K562 (cell line): ENCODE data around the gene LIMCH1. TPM values are rescaled to one million over a fixed set of nuclear protein-coding genes. Genes with fewer than 3 reads are reported as not detected.

ENCODE experiments used
- ATAC-seq: fragments of 200-7000 bp; cut with Tn5 transposase; 3 replicates; pipeline ENCODE4 v1.9.1; 2020; ENCODE audit warnings: moderate library complexity
- BruUV-seq: library from RNA; stranded (reverse); fragments of 400-500 nt; replicated peaks from 2 replicates; lab custom pipeline; 2021; lab: Mats Ljungman, UMichigan
- CTCF ChIA-PET: fragments of 300-600 bp; formaldehyde crosslinking; extraction: SDS; loops from one replicate; lab custom pipeline; 2021; ENCODE audit warnings: low intra/inter-chr PET ratio; lab: Yijun Ruan, JAX
- POLR2A ChIA-PET: fragments of 300-600, 350-650 bp; sonication (Branson Sonifier 250); formaldehyde crosslinking; extraction: SDS; loops from one replicate; lab custom pipeline; 2021; ENCODE audit warnings: antibody characterized with exemption, inconsistent platforms; lab: Yijun Ruan, JAX
- DNase-seq, 4 experiments: peaks; one replicate each; pipeline versions ENCODE4 v3.0.0 to v3.0.0-alpha.2; 2011 to 2018; ENCODE audit warnings: low spot score in 3 of 4, mixed read lengths in 3 of 4; ENCODE audit errors: extremely low read depth in 1 of 4
- FAIRE-seq: peaks from 2 replicates; lab custom pipeline; 2011; peaks lifted over from hg19 to GRCh38; lab: Jason Lieb, UNC
- H2AFZ ChIP-seq: 2 replicates; pipeline ENCODE4 v1.6.0; 2011; ENCODE audit warnings: low read depth, low read length, control low read depth, inconsistent platforms
- H3K27ac ChIP-seq: fragments of 200-600 bp; 3 replicates; pipeline ENCODE4 v1.8.0; 2011; ENCODE audit warnings: low read depth, mild to moderate bottlenecking, control low read depth, inconsistent platforms, low read length, moderate library complexity, mixed read lengths; ENCODE audit errors: extremely low read depth
- H3K27me3 ChIP-seq, 2 experiments: fragments of 300-600 bp in 1 of 2; 2 replicates in 1 of 2; 3 replicates in 1 of 2; pipeline versions ENCODE4 v1.6.0 to v1.8.0; 2011; ENCODE audit warnings: inconsistent platforms in 2 of 2, low read length in 2 of 2, mild to moderate bottlenecking in 1 of 2, mixed read lengths in 1 of 2, moderate library complexity in 1 of 2; ENCODE audit not compliant: control insufficient read depth in 2 of 2, insufficient read depth in 2 of 2
- H3K36me3 ChIP-seq: fragments of 300-600 bp; 3 replicates; pipeline ENCODE4 v1.8.0; 2011; ENCODE audit warnings: mild to moderate bottlenecking, low read length, inconsistent platforms; ENCODE audit not compliant: control insufficient read depth, insufficient read depth
- H3K4me1 ChIP-seq, 2 experiments: fragments of 200-600 bp in 1 of 2; replicated peaks in 1 of 2; 2 replicates in 1 of 2; 3 replicates in 1 of 2; pipeline versions ENCODE4 v1.5.1 to v1.8.0; 2011; ENCODE audit warnings: inconsistent platforms in 2 of 2, low read length in 2 of 2, mild to moderate bottlenecking in 1 of 2, mixed read lengths in 1 of 2, moderate library complexity in 1 of 2; ENCODE audit not compliant: control insufficient read depth in 2 of 2, insufficient read depth in 2 of 2
- H3K4me2 ChIP-seq: 2 replicates; pipeline ENCODE4 v1.6.1; 2011; ENCODE audit warnings: low read length, control low read depth, inconsistent platforms, mixed read lengths; ENCODE audit not compliant: insufficient read depth
- H3K4me3 ChIP-seq: fragments of 200-600 bp; sonication (generic), shearing (Covaris generic); 2 replicates; pipeline ENCODE4 v1.5.1; 2016; ENCODE audit warnings: control low read depth, inconsistent platforms
- H3K79me2 ChIP-seq: fragments of 200-600 bp; 3 replicates; pipeline ENCODE4 v1.8.0; 2011; ENCODE audit warnings: low read length, inconsistent platforms; ENCODE audit not compliant: control insufficient read depth, insufficient read depth
- H3K9ac ChIP-seq, 2 experiments: 2 replicates each; pipeline versions ENCODE4 v1.6.0 to v1.6.1; 2011; ENCODE audit warnings: low read depth in 2 of 2, low read length in 2 of 2, control low read depth in 1 of 2, inconsistent platforms in 1 of 2, mild to moderate bottlenecking in 1 of 2, mixed read lengths in 1 of 2; ENCODE audit not compliant: insufficient read depth in 1 of 2
- H3K9me1 ChIP-seq: one replicate; pipeline ENCODE4 v1.6.0; 2011; ENCODE audit warnings: inconsistent platforms, mild to moderate bottlenecking, low read length, moderate library complexity; ENCODE audit not compliant: control insufficient read depth, insufficient read depth
- H3K9me3 ChIP-seq: replicated peaks from 2 replicates; pipeline ENCODE4 v1.5.1; 2011; ENCODE audit warnings: low read depth, low read length, inconsistent platforms; ENCODE audit not compliant: control insufficient read depth, insufficient read depth
- H4K20me1 ChIP-seq: replicated peaks from 2 replicates; pipeline ENCODE4 v1.6.1; 2011; ENCODE audit warnings: low read length, inconsistent platforms, mixed read lengths; ENCODE audit not compliant: control insufficient read depth, insufficient read depth
- CAMTA2 ChIP-seq: fragments of 250-450 bp; sonication (Bioruptor Pico); conservative IDR thresholded peaks from 2 replicates; pipeline ENCODE4 v1.5.1; 2022
- CBX8 ChIP-seq: fragments of 200-600 bp; sonication (generic); IDR thresholded peaks from 2 replicates; pipeline ENCODE4 v1.6.1; 2012; ENCODE audit warnings: borderline replicate concordance, mixed run types, low read depth, mild to moderate bottlenecking, moderate library complexity, mixed read lengths, low read length, control low read depth, inconsistent platforms; ENCODE audit not compliant: poor library complexity, severe bottlenecking; ENCODE audit errors: extremely low read depth
- CCNT2 ChIP-seq: IDR thresholded peaks from 2 replicates; pipeline ENCODE4 v1.6.1; 2011; ENCODE audit warnings: borderline replicate concordance, low read depth, mild to moderate bottlenecking, moderate library complexity, mixed read lengths, low read length; ENCODE audit not compliant: insufficient read length; ENCODE audit errors: extremely low read depth
- FOXA1 ChIP-seq: fragments of 450-650 bp; IDR thresholded peaks from 2 replicates; pipeline ENCODE4 v1.6.1; 2016; ENCODE audit warnings: mild to moderate bottlenecking, borderline replicate concordance
- HNRNPK ChIP-seq: fragments of 200-400 bp; formaldehyde crosslinking; IDR thresholded peaks from one replicate; pipeline ENCODE4 v1.6.1; 2018; ENCODE audit warnings: mild to moderate bottlenecking, low read depth, low read length; ENCODE audit not compliant: poor library complexity, severe bottlenecking
- MCM7 ChIP-seq, 2 experiments: fragments of 450-650 bp; IDR thresholded peaks; 2 replicates each; pipeline ENCODE4 v1.6.1; 2016 to 2018
- NCOA4 ChIP-seq: fragments of 450-650 bp; IDR thresholded peaks from 2 replicates; pipeline ENCODE4 v1.6.1; 2018; ENCODE audit warnings: mild to moderate bottlenecking; ENCODE audit not compliant: partially characterized antibody
- PHB2 ChIP-seq: fragments of 450-650 bp; IDR thresholded peaks from 2 replicates; pipeline ENCODE4 v1.6.1; 2017; ENCODE audit warnings: low read depth
- PHF21A ChIP-seq: fragments of 450-650 bp; IDR thresholded peaks from 2 replicates; pipeline ENCODE4 v1.6.1; 2017; ENCODE audit warnings: low read depth, borderline replicate concordance
- POLR2AphosphoS2 ChIP-seq: IDR thresholded peaks from 2 replicates; pipeline ENCODE4 v1.6.1; 2012; ENCODE audit warnings: low read length, improper control_type of control experiment
- PRMT5 ChIP-seq: sonication (generic); formaldehyde crosslinking; IDR thresholded peaks from 2 replicates; pipeline ENCODE4 v1.5.0; 2020; ENCODE audit warnings: missing genetic modification reagents
- SMAD4 ChIP-seq: fragments of 250-450 bp; sonication (Bioruptor Pico); conservative IDR thresholded peaks from 2 replicates; pipeline ENCODE4 v1.8.0; 2021; ENCODE audit warnings: inconsistent platforms, mild to moderate bottlenecking, moderate library complexity
- ZBED1 ChIP-seq: IDR thresholded peaks from 2 replicates; pipeline ENCODE4 v1.6.1; 2014
- ZNF184 ChIP-seq: sonication (generic); formaldehyde crosslinking; IDR thresholded peaks from 2 replicates; pipeline ENCODE4 v1.5.0; 2020; ENCODE audit warnings: missing genetic modification reagents
- WGBS: fragments of 100-300 bp; shearing (Covaris generic); methylation state at CpG from one replicate; pipeline ENCODE4 v1.1.6; 2016; ENCODE audit warnings: low coverage, mixed read lengths; ENCODE audit not compliant: insufficient coverage; ENCODE audit errors: missing lambda C conversion rate; 5-methylcytosine and 5-hydroxymethylcytosine counted together
- in situ Hi-C: fragments of 300-500 bp; cut with MboI; formaldehyde crosslinking; loops from 4 replicates; pipeline ENCODE4 v1.15.0; 2018; ENCODE audit warnings: inconsistent platforms, mixed read lengths
- intact Hi-C: fragments of 100-400 bp; cut with micrococcal nuclease; formaldehyde crosslinking; loops from 2 replicates; pipeline ENCODE4 v1.14.2; 2022
- polyA plus RNA-seq, 8 experiments: library from polyadenylated mRNA; depleted of rRNA in 4 of 8; stranded (reverse) in 5 of 8; unstranded in 3 of 8; fragments of >200 nt; fragmentation: Nextera tagmentation in 2 of 8; fragmentation: Illumina TruSeq in 1 of 8; extraction: Ambion mirVana in 2 of 8; extraction: Trizol in 1 of 8; gene quantifications; 2 replicates each; pipeline versions ENCODE4 v1.2.1 to v1.2.3, GENCODE V29; 2011 to 2014; ENCODE audit warnings: inconsistent platforms in 1 of 8, missing spikeins in 1 of 8
- total RNA-seq, 7 experiments: library from RNA; depleted of rRNA in 6 of 7; stranded (reverse); fragments of >200 nt in 6 of 7; fragmentation: Illumina TruSeq in 2 of 7; extraction: Trizol in 2 of 7; gene quantifications; 2 replicates each; pipeline versions ENCODE4 v1.2.1 to v1.2.3, GENCODE V29; 2011 to 2021; ENCODE audit warnings: low replicate concordance in 1 of 7
- TF ChIP-seq, protein P1 (sequence below): sonication (generic); formaldehyde crosslinking; IDR thresholded peaks from 2 replicates; pipeline ENCODE4 v1.8.1; 2023; ENCODE audit warnings: missing genetic modification reagents, mild to moderate bottlenecking, borderline replicate concordance
- TF ChIP-seq, protein P2 (sequence below): fragments of 150-350 bp; conservative IDR thresholded peaks from 2 replicates; pipeline ENCODE4 v1.6.1; 2014; ENCODE audit warnings: low read length

LIMCH1 gene
- total and polyA plus RNA-seq, 9 of the 15 experiments (the other 6 are each of a cell fraction or from before 2014, with no cell fraction given): 0.35 TPM; not detected in 8

DNA sequence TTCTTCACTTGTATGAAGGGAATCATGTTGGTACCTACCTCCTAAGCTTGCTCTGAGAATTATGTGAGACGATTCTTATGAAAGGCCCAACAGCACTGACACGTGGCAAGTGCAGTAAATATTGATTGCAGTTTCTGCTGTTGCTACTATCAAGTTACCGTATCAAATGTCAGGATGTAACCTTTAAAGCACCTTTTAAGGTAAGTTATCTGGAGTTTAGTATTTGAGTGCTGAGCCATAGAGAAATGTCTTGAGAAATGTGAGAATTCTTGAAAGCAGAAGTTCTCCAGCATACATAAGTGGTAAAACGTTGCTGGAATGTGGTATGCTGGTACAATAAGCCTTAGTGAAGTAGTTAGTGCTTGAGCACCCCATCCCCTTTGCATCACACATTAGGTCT is 120.2 kb downstream of the LIMCH1 start:
- DNase-seq (no peak), ATAC-seq (no peak), FAIRE-seq (no peak)
- Histone ChIP-seq H3K27me3 (peaks cover 0 to 6% of the 10 kb centered on the region in 2 experiments; a peak in 2 of 5 replicates), H4K20me1 (no peaks in the 10 kb centered on the region), H3K9me1 (no peaks in the 10 kb centered on the region), H3K27ac (no peak overlapping the region), H3K4me3 (no peak overlapping the region), H3K4me1 (no peaks in the 10 kb centered on the region), H3K9me3 (no peaks in the 10 kb centered on the region), H3K36me3 (no peaks in the 10 kb centered on the region), H3K79me2 (no peaks in the 10 kb centered on the region), H3K9ac (no peak overlapping the region), H3K4me2 (no peak overlapping the region), H2AFZ (no peak overlapping the region)
- intact Hi-C loops: no loop called here
- no TSS peak for BruUV-seq
- ChIA-PET POLR2A (no interaction called here), CTCF (no interaction called here)
- in situ Hi-C loops: loop anchor here (10.0 kb wide), 1 partner anchor 373 kb away; no protein-coding TSS in a partner anchor
- 0% methylated on average over 4 of the region's 4 CpGs for WGBS
- TF ChIP-seq CCNT2 (no peak), PHB2 (no peak), PRMT5 (CRISPR knock-in tag) (no peak), PHF21A (no peak), ZBED1 (no peak), NCOA4 (no peak), HNRNPK (no peak), POLR2AphosphoS2 (no peak), CBX8 (no peak), ZNF184 (CRISPR knock-in tag) (no peak), MCM7 (IDR thresholded peaks at IDR 0.05) (no peak), SMAD4 (no peak), CAMTA2 (CRISPR knock-in tag) (no peak), FOXA1 (no peak)
- TF ChIP-seq, protein P1, sequence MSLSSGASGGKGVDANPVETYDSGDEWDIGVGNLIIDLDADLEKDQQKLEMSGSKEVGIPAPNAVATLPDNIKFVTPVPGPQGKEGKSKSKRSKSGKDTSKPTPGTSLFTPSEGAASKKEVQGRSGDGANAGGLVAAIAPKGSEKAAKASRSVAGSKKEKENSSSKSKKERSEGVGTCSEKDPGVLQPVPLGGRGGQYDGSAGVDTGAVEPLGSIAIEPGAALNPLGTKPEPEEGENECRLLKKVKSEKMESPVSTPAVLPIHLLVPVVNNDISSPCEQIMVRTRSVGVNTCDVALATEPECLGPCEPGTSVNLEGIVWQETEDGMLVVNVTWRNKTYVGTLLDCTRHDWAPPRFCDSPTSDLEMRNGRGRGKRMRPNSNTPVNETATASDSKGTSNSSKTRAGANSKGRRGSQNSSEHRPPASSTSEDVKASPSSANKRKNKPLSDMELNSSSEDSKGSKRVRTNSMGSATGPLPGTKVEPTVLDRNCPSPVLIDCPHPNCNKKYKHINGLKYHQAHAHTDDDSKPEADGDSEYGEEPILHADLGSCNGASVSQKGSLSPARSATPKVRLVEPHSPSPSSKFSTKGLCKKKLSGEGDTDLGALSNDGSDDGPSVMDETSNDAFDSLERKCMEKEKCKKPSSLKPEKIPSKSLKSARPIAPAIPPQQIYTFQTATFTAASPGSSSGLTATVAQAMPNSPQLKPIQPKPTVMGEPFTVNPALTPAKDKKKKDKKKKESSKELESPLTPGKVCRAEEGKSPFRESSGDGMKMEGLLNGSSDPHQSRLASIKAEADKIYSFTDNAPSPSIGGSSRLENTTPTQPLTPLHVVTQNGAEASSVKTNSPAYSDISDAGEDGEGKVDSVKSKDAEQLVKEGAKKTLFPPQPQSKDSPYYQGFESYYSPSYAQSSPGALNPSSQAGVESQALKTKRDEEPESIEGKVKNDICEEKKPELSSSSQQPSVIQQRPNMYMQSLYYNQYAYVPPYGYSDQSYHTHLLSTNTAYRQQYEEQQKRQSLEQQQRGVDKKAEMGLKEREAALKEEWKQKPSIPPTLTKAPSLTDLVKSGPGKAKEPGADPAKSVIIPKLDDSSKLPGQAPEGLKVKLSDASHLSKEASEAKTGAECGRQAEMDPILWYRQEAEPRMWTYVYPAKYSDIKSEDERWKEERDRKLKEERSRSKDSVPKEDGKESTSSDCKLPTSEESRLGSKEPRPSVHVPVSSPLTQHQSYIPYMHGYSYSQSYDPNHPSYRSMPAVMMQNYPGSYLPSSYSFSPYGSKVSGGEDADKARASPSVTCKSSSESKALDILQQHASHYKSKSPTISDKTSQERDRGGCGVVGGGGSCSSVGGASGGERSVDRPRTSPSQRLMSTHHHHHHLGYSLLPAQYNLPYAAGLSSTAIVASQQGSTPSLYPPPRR (CRISPR knock-in tag): no peak
- TF ChIP-seq, protein P2, sequence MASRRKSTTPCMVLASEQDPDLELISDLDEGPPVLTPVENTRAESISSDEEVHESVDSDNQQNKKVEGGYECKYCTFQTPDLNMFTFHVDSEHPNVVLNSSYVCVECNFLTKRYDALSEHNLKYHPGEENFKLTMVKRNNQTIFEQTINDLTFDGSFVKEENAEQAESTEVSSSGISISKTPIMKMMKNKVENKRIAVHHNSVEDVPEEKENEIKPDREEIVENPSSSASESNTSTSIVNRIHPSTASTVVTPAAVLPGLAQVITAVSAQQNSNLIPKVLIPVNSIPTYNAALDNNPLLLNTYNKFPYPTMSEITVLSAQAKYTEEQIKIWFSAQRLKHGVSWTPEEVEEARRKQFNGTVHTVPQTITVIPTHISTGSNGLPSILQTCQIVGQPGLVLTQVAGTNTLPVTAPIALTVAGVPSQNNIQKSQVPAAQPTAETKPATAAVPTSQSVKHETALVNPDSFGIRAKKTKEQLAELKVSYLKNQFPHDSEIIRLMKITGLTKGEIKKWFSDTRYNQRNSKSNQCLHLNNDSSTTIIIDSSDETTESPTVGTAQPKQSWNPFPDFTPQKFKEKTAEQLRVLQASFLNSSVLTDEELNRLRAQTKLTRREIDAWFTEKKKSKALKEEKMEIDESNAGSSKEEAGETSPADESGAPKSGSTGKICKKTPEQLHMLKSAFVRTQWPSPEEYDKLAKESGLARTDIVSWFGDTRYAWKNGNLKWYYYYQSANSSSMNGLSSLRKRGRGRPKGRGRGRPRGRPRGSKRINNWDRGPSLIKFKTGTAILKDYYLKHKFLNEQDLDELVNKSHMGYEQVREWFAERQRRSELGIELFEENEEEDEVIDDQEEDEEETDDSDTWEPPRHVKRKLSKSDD: no peak
